NCI-H460 (cell line): ENCODE data around the gene SEMA6A. TPM values are rescaled to one million over a fixed set of nuclear protein-coding genes. Genes with fewer than 3 reads are reported as not detected.

Source experiments
- DNase-seq: peaks from one replicate; pipeline ENCODE4 v3.0.0-alpha.2; 2016; ENCODE audit warnings: low read depth; ENCODE audit errors: extremely low read depth
- total RNA-seq: library from RNA; depleted of rRNA; stranded (reverse); fragments of >200 nt; shearing (Covaris generic); gene quantifications from 2 replicates; pipeline ENCODE4 v1.2.3, GENCODE V29; 2014

The SEMA6A gene
- total RNA-seq, 1 experiment from 2014 or later, result 0.94 TPM

DNA sequence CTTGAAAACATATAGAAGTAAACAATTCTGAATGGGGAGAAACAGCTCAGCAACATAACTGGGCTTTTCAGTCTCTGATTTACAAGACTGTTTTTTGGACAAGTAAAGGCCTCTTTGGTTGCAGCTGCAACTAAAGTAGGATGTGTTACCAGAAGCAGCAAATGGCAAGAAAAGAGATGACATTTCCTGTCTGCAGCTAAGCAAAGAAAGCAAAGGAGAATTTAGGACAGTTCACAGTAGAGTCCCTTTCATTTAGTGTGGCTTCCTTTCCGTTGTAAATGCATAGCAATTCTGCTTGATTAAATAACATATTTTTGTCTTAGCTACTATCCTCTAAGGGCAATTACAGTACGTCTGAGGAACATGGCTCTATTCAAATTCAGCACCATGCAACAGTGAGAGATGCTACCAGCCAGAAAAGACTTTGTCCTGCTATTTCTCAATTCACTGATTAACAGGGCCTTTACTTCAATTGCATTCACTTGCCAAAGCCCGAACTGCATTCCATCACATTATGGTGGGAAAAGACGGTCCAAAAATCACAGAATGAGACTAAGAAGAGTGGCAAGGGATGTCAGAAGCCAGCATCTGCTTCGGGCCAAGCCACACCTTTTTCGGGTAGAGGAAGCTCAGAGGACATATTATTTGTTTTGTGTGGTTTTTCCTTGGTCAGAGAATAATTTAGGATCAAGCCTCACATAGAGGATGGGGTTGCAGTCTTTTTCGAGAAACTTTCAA, 107.7 kb downstream of the SEMA6A start:
- no peak for DNase-seq

GRCh38 chr5:116465411-116465810, 109.2 kb downstream of the SEMA6A start:
- no peak for DNase-seq

GRCh38 chr5:116464144-116464708, 110.4 kb downstream of the SEMA6A start:
- no peak for DNase-seq

GRCh38 chr5:116462500-116462899, 112.1 kb downstream of the SEMA6A start:
- no peak for DNase-seq

- DNase-seq, result no peak
These were observed 115.3 kb downstream of the SEMA6A start for GRCh38 chr5:116459301-116459700.

DNA sequence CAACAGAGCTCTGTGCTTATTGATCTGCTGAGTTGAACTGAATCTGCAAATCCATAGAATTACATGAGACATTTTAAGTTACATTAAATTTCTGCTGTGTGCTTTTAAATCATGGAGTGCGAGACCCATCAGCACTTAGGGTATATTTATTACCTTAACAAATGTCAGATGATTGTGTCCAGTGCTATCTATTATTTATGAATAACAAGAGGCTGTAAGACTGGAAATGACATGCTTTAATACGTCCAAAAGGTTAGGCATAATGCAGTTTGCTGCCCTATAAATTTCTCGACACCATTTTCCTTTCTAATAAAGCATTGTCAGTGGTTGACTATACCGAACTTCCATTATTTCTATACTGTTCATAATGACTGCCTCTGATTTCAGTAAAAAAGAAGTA, 117.6 kb downstream of the SEMA6A start:
- no peak for DNase-seq

- no peak for DNase-seq
These were observed 118.6 kb downstream of the SEMA6A start for GRCh38 chr5:116456036-116456435.

- DNase-seq, result no peak
These were observed 119.6 kb downstream of the SEMA6A start for GRCh38 chr5:116455061-116455460.

DNA sequence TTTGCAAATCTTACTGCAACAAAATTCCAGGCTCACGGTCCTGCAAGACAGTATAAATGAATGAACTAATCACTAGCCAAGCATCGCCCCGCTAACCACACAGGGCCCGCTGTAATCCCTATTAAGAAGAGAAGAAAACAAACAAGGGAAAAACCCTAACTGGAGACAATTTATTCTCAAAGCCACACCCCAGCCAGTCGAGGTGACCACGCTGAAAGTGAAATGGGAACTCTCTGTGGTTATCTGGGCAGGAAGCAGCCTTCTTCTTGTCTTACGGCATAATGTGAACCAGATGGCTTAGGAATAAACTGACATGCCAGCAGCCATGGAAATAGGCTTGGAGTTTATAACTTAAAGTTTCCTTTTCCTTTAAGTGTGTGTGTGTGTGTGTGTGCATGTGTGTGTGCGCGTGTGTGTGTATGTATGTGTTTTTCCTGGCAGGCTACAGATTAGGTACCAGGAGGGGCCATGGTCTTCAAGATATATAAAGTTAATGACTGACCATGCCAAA, 120.2 kb downstream of the SEMA6A start:
- no peak for DNase-seq

GRCh38 chr5:116453988-116454411, 120.6 kb downstream of the SEMA6A start:
- no peak for DNase-seq

DNA sequence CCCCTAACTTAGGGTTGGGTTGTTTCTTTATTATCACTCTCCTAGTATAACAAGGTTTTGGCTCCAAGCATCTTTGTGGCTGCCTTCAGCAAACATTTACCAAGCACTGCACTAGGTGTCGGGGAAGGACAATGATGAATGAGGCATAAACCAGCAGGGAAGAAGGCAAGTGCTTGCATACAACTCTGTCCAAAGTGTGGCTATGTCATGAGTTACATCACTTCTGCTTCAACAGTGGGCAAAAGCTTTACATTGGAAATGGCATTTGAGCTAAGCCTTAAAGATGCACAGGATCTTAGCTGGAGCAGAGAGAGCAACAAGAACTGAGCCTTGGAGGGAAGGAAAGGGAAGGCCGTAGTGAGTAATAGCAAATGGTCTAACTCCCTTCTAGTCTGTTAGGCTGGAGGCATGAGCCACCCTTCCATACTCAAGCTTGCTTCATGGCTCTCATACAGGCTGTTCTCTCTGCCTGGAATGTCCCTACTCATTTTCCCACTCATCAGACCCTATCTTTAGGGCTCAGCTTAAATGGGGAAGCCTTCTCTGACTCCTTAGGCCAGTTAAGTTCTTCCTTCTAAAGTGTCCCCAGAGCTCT, 121.8 kb downstream of the SEMA6A start:
- no peak for DNase-seq

GRCh38 chr5:116451905-116452450, 122.6 kb downstream of the SEMA6A start:
- no peak for DNase-seq

DNA sequence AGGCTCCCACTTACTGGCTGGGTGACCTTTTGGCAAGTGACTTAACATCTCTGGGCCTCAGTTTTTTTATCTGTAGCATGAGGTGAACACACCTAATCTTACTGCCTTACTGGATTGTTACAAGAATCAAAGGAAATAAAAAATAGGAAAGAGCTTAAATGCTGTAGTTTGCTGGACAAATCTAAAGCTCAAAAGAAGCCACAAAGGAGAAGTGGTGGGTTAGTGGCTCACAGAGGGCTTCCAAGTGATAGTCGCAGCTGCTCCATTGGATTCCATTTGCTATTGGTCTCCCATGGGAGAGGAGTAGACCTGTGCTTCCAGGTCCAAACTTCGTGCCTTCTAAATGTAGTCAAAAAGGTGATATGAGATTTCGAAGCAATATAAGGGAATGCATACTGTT, 123.6 kb downstream of the SEMA6A start:
- no peak for DNase-seq

- DNase-seq, result no peak
These were observed 125.2 kb downstream of the SEMA6A start for GRCh38 chr5:116449458-116449857.

DNA sequence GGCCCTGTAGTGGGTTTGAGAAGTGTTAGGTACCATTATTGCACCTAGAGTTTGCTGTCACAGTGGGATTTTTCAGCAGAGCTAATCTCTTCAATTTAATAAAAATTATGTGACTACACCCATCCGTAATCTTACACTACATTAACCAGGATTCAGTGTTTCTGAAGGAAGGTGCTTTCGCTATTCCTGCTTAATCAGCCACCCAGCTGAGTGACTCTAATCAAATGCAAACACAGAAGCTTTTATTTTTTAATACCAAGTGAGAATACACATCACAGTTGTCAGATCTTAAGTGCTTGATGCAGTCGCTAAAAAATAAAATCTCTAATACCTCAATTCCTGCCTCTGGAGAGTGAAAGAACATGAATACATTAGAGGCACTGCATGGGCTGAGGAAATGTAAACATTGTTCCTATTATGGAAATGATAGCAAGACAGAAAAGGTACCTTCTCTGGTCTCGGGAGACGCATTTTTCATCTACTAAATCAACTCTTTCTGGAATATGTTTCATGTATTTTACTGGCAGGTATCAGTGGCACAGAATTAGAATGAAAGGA, 125.7 kb downstream of the SEMA6A start:
- no peak for DNase-seq

GRCh38 chr5:116448450-116448849, 126.2 kb downstream of the SEMA6A start:
- no peak for DNase-seq

DNA sequence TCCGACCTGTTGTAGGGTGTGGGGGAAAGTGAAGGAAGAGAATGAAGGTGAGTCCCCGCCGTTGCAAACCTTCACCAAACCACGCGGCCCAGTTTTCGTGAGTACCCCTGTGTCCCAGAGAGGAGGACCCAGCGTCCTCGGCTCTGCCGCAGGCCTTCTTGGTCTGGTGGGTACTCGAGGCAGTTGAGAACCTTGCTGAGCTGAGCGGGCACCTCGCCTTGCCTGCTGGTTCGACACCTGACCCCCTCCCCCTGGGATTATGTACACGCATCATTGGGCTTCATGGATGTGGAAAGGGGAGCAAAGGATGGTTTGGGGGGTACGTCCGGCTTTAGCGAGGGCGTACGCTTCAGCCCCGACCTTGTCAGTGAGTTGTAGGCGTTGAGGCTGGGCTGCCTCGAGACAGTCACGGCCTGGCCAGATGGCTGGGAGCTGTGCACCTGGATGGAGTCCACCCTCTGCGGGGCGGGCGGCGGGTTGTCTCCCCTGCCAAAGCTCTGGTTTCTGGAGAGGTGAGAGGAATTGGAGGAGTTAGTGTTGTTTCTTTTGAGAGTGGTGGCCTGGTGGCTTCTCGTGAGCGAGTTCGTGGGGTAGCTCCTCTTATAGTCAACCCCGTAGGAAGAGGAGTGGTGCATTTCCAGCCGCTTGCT, 128.1 kb downstream of the SEMA6A start:
- no peak for DNase-seq

DNA sequence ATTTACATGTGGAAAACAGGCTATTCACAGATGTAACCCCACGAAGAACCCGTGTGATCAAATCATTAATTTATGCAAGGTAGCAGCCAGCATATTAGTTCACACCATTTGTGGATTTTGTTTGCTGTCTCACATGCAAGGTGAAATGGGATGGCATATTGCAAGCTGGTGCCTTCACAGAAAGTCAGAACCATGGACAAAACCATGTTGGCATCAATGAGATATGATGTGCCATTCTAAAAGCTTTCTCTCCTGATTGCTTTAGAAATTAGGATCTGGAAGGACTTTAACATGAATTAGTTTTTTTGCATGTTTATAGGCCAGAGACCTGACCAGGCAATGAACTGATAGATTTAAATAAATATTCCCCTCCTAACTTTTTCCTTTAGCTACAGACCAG, 129.3 kb downstream of the SEMA6A start:
- DNase-seq, result no peak

GRCh38 chr5:116444373-116445295, 130.0 kb downstream of the SEMA6A start:
- DNase-seq, result no peak
